ENCODE measurements around the gene SLC5A10.
"Not testable (repeated sequence)": the region's sequence is repeated elsewhere in the genome, so short reads cannot be mapped to it uniquely, and the experiment has no call there.

Gene SLC5A10

GRCh38 chr17:19041871-19042270, 89.9 kb downstream of the SLC5A10 start:
- not testable (repeated sequence) for H3K4me3 ChIP-seq; H3K27ac ChIP-seq; DNase-seq (ENCODE audit: low spot score)

GRCh38 chr17:19042369-19042768, 90.4 kb downstream of the SLC5A10 start:
- DNase-seq (ENCODE audit: low spot score); H3K4me3 ChIP-seq; H3K27ac ChIP-seq: not testable (repeated sequence)

GRCh38 chr17:19043032-19043431, 91.1 kb downstream of the SLC5A10 start:
- DNase-seq (ENCODE audit: low spot score); H3K4me3 ChIP-seq: not testable (repeated sequence)

GRCh38 chr17:19044643-19045042, 92.7 kb downstream of the SLC5A10 start:
- DNase-seq (ENCODE audit: low spot score); H3K27ac ChIP-seq; H3K4me3 ChIP-seq: not testable (repeated sequence)

More at GRCh38 chr17:19043032-19043431, 91.1 kb downstream of the SLC5A10 start:
- H3K27ac ChIP-seq = not testable (repeated sequence)

GRCh38 chr17:19046782-19047375, 94.9 kb downstream of the SLC5A10 start, which contains the start of gene GRAP:
Gene GRAP, minus strand, starts transcription at chr17:19046957. Its CDS starts 31 bp downstream, at chr17:19046926.
- not testable (repeated sequence) for H3K27ac ChIP-seq; DNase-seq (ENCODE audit: low spot score); H3K4me3 ChIP-seq

- not testable (repeated sequence) for H3K4me3 ChIP-seq; H3K27ac ChIP-seq; DNase-seq (ENCODE audit: low spot score)
Observed at GRCh38 chr17:19047510-19047909, 95.5 kb downstream of the SLC5A10 start.

- H3K4me3 ChIP-seq; DNase-seq (ENCODE audit: low spot score); H3K27ac ChIP-seq: not testable (repeated sequence)
Observed at GRCh38 chr17:19048826-19049225, 96.9 kb downstream of the SLC5A10 start.

GRCh38 chr17:19055447-19055846, 103.5 kb downstream of the SLC5A10 start:
- DNase-seq (ENCODE audit: low spot score); H3K4me3 ChIP-seq; H3K27ac ChIP-seq: not testable (repeated sequence)

GRCh38 chr17:19062009-19062717, 110.2 kb downstream of the SLC5A10 start:
- DNase-seq (ENCODE audit: low spot score); H3K4me3 ChIP-seq; H3K27ac ChIP-seq: not testable (repeated sequence)

- not testable (repeated sequence) for H3K27ac ChIP-seq; H3K4me3 ChIP-seq; DNase-seq (ENCODE audit: low spot score)
Observed at GRCh38 chr17:19062718-19063325, 110.9 kb downstream of the SLC5A10 start.

- not testable (repeated sequence) for DNase-seq (ENCODE audit: low spot score); H3K27ac ChIP-seq; H3K4me3 ChIP-seq
Observed at GRCh38 chr17:19063326-19063956, 111.5 kb downstream of the SLC5A10 start.

- DNase-seq (ENCODE audit: low spot score) = not testable (repeated sequence)
- H3K27ac ChIP-seq = peak overlapping the region in 1 of 2 donors; percentile 70
- peak overlapping the region; percentile 57 for H3K4me3 ChIP-seq
Observed at GRCh38 chr17:19064378-19064777, 112.4 kb downstream of the SLC5A10 start.

GRCh38 chr17:19070318-19071168, 118.6 kb downstream of the SLC5A10 start:
- H3K27ac ChIP-seq; DNase-seq (ENCODE audit: low spot score); H3K4me3 ChIP-seq: not testable (repeated sequence)
